ENCODE data around the gene POU6F2.
"Not testable (repeated sequence)": the region's sequence is repeated elsewhere in the genome, so short reads cannot be mapped to it uniquely, and the experiment has no call there.

The POU6F2 gene

DNA sequence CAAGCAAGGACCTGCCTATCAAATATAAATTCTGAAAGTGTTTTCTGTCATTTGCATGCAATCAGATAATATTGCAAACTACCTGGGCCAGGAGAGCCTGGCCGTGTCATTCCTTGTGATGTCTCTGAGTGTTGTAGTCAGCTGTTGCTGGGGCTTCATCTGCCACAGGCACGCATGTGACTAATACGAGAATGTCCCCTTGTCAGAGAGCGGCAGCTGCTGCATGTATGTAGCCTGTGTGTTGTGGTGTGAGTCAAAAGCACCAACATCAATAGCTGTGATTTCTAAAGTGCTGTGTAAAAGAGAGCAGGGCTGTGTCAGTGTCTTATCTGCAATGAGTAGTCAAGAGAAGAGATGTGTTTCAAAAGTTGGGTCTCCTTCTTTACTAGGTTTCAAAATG, 155.4 kb downstream of the POU6F2 start:
- DNase-seq: no peak

DNA sequence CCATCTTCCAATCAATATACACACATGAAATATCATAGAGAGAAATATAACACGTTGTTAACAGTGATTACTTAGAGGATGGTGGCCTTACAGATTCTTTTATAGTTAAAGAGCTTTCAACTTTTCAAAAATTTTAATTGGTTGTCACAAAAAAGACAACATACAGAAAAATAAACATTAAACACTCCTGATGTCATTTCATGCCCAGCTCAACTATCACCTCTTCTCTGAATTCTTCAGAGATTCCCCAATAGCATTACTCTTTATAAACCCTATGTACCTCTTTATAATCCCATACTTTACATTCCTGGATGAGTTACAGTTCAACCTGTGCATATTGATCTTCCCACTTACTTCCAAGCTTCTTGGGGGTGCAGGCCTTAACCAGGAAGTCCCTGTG, 159.8 kb downstream of the POU6F2 start:
- no peak for DNase-seq

DNA sequence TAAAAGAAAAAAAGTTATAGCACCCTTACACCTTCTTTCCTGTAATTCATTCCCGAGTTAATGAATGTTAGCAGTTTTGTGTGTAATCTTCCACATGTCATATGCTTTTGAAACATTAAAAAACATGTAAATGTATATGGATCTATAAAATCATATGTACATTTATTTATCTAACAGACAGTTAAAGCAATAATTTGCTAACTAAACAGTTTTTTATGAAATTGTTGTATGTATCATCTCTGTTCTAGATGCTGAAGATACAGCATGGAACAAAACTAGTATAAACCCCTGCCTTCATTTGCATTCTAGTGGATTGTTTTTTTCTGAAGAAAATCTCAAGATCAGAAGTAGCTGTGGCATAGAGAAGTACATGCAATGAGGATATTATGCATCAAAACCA, 165.0 kb downstream of the POU6F2 start:
- DNase-seq: no peak

GRCh38 chr7:39144420-39144819, 166.7 kb downstream of the POU6F2 start:
- no peak for DNase-seq

DNA sequence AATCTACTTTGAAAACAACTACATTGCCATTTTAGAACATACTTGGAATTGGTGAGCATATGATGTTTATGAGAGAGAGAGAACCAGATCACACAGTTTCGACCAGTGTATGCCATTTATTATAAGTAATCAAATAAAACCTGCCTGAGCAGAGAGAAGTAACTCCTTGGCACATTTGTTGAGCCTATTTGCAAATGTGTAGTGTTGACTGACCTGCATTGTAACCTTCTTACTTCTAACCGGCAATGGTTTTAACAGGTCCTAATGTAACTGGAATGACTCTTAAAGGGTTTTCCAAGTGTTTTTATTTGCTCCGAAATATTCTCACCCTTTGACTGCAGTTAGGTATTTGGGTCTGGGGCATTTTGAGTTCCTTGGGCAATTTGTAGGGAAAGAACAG, 167.6 kb downstream of the POU6F2 start:
- no peak for DNase-seq

DNA sequence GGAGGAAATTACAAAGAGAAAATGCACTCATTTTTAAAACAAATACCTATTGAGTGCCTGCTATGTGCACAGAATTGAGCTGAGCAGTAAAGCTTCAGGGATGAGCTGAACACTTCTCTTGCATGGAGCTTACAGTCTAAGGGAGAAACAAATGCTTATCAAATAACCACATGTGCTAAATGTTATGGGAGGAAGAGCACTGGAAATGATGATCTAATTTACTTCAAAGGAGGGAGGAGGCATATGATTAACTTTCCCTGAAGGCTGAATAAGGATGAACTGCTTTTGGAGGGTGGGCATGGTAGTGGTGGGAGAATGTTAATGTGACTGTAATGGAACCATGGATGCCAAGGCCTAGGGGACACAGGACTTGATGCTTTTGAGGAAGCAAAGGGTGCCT, 168.2 kb downstream of the POU6F2 start:
- no peak for DNase-seq

DNA sequence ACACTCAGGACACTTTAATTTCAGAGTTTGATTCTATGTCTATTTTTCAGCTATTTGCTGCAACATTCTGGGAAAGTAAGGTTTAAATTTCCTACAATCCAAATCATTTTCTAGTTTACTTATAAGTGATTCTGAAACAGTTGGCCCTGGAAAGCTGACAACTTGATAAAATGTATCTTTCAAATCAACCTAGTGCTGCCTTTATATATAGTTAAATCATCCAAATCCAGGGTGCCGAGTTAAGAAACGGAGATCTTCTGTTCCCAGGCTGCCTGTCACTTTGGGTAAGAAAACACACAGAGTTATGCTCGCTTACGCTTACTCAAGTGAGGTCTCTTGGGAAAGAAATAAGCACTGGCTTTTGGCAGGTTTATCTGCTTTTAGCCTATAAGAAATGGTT, 175.0 kb downstream of the POU6F2 start:
- no peak for DNase-seq

GRCh38 chr7:39153113-39153512, 175.4 kb downstream of the POU6F2 start:
- DNase-seq: no peak

- DNase-seq: no peak
These were observed 175.9 kb downstream of the POU6F2 start for GRCh38 chr7:39153647-39154046.

DNA sequence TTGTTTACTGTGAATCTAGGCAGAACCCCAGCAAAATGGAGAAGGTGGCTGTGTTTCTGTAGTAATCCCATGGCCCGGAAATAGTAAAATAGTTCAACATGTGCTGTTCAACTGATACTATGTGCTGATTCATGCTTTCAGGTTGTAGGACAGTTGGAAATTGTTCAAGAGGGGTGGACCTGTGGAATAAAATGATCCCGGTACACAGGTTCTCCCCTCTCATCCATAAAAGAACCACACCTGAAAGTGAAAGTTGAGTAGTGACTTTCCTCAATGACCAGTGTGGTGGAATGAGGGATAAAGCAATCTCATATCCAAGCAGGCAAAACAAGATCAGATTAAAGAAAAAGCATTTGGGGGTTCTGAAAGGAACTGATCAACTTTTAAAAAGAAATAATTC, 177.1 kb downstream of the POU6F2 start:
- DNase-seq: no peak

GRCh38 chr7:39158367-39158766, 180.7 kb downstream of the POU6F2 start:
- DNase-seq: no peak

- DNase-seq: no peak
These were observed 184.2 kb downstream of the POU6F2 start for GRCh38 chr7:39161903-39162302.

GRCh38 chr7:39164887-39165286, 187.2 kb downstream of the POU6F2 start:
- no peak for DNase-seq

DNA sequence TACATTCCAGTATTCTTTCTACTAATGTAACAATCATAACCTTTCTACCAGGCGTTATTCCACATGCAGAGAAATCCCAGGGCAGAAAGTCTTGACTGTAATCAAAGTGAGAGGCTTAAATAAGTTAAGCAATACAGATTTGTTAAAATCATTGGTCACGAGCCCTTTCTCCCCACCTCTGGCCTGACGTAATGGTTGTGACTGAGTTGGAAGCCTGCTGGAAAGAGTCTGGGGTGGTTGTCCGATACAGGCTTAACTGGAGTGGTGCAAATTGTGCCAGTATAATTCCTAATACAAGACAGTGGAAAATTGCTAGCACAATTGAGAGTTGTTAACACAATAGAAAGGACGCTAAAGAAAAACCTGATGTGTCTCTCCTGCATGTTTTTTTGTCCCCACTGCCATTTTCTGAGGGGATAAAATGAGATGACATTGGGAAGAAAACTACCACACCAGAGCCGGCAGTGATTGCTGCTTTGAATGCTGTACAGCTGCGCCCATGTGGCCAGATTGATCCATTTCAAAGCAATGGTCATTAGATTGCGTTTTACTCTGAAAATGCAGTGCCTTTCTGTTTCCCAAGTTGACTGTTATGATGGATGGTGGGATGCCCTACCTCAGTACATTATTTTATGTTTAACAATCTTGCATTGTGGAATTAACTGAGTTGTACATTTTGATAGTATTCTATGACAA, 190.8 kb downstream of the POU6F2 start:
- DNase-seq: no peak

DNA sequence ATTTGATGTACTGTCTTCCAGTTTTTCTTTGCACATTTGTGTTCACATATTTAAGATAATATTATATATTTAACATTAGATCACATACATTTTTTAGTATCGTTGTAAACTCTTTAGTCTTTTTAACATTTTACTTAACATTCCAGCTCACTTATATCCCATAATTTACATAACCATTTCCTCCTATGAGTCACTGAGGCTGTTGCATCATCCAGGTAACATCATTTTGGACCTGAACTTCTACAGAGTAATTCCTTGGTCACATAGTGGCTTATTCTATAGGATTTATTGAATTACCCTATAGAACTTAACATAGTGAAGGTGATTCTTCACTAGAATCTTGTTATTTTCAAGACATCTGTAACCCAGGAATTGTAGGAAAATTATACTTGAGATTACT, 194.4 kb downstream of the POU6F2 start:
- no peak for DNase-seq

DNA sequence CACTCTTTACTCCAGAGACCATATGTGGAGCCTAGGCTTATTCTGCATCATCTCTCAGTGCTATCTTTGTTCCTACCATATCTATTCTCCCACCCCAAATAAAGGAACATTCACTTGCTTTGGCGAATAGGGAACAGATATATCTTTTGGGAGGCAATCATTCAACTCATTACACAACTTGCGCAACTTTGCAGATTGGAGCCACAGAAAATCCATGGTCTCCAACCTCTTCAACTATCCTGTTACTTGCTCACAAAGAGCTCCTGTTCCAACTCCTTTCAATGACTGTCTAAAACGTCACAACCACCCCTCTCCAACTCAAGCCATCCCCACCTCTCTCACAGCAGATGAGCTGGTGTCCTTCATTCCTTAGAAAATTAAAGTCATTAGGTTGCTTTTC, 203.7 kb downstream of the POU6F2 start:
- no peak for DNase-seq

DNA sequence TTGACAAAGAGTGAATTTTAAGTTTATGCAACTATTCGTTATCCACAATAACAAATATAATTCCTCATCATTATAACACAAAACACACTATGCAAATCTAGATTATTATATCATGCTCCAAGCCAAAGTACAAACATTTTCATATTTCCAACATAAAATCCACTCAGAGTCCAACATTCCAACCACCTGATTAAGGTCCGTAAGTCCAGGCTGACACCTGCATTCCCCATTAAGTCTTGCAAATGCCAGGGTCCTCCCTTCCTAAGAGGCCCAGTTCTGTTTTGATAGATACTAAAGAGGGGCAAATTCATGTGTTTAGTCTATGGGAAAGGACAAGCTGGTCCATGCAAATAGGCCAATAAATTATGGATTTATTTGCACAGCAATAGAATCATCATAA, 206.1 kb downstream of the POU6F2 start:
- no peak for DNase-seq

GRCh38 chr7:39184391-39184790, 206.7 kb downstream of the POU6F2 start:
- no peak for DNase-seq

GRCh38 chr7:39186131-39186530, 208.4 kb downstream of the POU6F2 start:
- no peak for DNase-seq

DNA sequence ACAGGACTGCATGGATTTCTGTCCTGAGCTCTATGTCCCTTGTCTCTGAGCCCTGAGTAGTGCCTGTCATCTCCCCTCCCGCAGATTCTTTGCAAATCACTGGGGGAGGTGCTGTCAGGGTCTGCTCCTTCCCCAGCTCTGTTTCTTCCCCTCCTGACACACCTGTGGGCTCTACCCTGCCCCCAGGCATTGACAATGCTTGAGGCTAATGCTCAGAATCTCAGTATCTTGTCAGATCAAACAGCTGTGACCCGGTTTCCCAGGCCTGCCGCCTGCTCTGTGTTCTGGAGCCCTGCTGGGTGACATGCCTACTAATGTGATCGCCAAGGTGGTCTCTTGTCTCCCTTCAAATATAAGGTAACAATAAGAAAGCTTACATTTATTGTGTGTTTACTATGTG, 209.0 kb downstream of the POU6F2 start:
- DNase-seq: no peak

GRCh38 chr7:39187130-39187529, 209.4 kb downstream of the POU6F2 start:
- no peak for DNase-seq

- DNase-seq: no peak
These were observed 214.8 kb downstream of the POU6F2 start for GRCh38 chr7:39192476-39192875.

DNA sequence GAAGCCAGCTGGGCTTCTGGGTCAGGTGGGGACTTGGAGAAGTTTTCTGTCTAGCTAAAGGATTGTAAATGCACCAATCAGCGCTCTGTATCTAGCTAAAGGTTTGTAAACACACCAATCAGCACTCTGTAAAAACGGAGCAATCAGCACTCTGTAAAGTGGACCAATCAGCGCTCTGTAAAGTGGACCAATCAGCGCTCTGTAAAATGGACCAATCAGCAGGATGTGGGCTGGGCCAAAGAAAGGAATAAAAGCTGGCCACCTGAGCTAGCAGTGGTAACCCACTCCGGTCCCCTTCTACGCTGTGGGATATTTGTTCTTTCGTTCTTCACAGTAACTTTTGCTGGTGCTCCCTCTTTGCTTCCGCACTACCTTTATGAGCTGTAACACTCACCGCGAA, 216.7 kb downstream of the POU6F2 start:
- not testable (repeated sequence) for DNase-seq

- no peak for DNase-seq
These were observed 218.3 kb downstream of the POU6F2 start for GRCh38 chr7:39195967-39196366.

- no peak for DNase-seq
These were observed 220.1 kb downstream of the POU6F2 start for GRCh38 chr7:39197831-39198230.

DNA sequence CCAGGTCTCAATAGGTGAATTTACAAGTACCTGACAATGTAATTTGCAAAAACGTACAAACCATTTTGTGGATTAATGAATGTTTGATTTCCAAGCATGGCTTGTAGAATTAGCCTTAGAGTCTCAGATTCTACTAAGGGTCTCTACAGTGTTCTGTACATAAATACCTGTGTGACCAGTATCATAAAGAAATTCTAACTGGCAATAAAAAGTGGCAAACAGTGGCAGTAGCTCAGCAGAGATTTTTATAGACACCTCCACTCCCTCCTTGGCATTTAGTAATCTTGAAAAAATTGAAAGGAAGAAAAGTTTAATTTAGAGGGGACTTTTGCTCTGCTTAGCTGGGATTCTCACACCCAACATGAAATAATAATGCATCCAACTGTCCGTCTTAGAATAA, 220.8 kb downstream of the POU6F2 start:
- DNase-seq: no peak

Data from NCI-H2081 treated with DMSO at 0.1 percent for 48 hours (cell line).